Endothelial cell of umbilical vein (primary cell): ENCODE measurements around the gene LYVE1. TPM values are rescaled to one million over a fixed set of nuclear protein-coding genes. Genes with fewer than 3 reads are reported as not detected.

Experiments
- BruUV-seq: library from RNA; stranded (reverse); fragments of 400-500 nt; replicated peaks from 2 replicates; lab custom pipeline; 2021; lab: Mats Ljungman, UMichigan
- CTCF ChIA-PET: fragments of 300-600, 350-600 bp; sonication (Branson Sonifier 250); formaldehyde crosslinking; loops from one replicate; lab custom pipeline; 2021; ENCODE audit warnings: antibody characterized with exemption, inconsistent platforms; lab: Charles Lee
- POLR2A ChIA-PET: fragments of 300-600, 350-600 bp; sonication (Branson Sonifier 250); formaldehyde crosslinking; loops from one replicate; lab custom pipeline; 2021; ENCODE audit warnings: antibody characterized with exemption, inconsistent platforms; lab: Charles Lee
- DNase-seq: peaks from one replicate; pipeline ENCODE4 v3.0.0-alpha.2; 2011; ENCODE audit warnings: low read depth, low spot score
- FAIRE-seq: peaks from 2 replicates; lab custom pipeline; 2011; peaks lifted over from hg19 to GRCh38; lab: Jason Lieb, UNC
- H2AFZ ChIP-seq: 2 replicates; pipeline ENCODE4 v1.6.0; 2012; ENCODE audit warnings: low read depth, low read length, control low read depth, inconsistent platforms
- H3K27ac ChIP-seq: 2 replicates; pipeline ENCODE4 v1.5.1; 2011; ENCODE audit warnings: low read depth, mild to moderate bottlenecking, control low read depth, low read length, moderate library complexity; ENCODE audit not compliant: insufficient read depth
- H3K27me3 ChIP-seq, 2 experiments: 2 replicates each; pipeline versions ENCODE4 v1.6.0 to v1.6.1; 2011; ENCODE audit warnings: low read length in 2 of 2, mixed read lengths in 1 of 2; ENCODE audit not compliant: control insufficient read depth in 2 of 2, insufficient read depth in 2 of 2
- H3K36me3 ChIP-seq, 2 experiments: 2 replicates in 1 of 2; 3 replicates in 1 of 2; pipeline ENCODE4 v1.5.1; 2011; ENCODE audit warnings: low read length in 2 of 2, mild to moderate bottlenecking in 1 of 2, moderate library complexity in 1 of 2; ENCODE audit not compliant: control insufficient read depth in 2 of 2, insufficient read depth in 2 of 2; ENCODE audit errors: extremely low read depth in 1 of 2
- H3K4me1 ChIP-seq: 3 replicates; pipeline ENCODE4 v1.5.1; 2011; ENCODE audit warnings: mild to moderate bottlenecking, low read length; ENCODE audit not compliant: control insufficient read depth, insufficient read depth; ENCODE audit errors: extremely low read depth
- H3K4me2 ChIP-seq: 2 replicates; pipeline ENCODE4 v1.6.1; 2011; ENCODE audit warnings: low read length, control low read depth, mixed read lengths; ENCODE audit not compliant: insufficient read depth
- H3K4me3 ChIP-seq, 3 experiments: fragments of 200-600 bp in 1 of 3; sonication (generic), shearing (Covaris generic) in 1 of 3; replicated peaks in 1 of 3; 2 replicates each; pipeline ENCODE4 v1.5.1; 2011 to 2016; ENCODE audit warnings: control low read depth in 3 of 3, low read length in 3 of 3, mild to moderate bottlenecking in 2 of 3, inconsistent platforms in 1 of 3, low read depth in 1 of 3, moderate library complexity in 1 of 3; ENCODE audit not compliant: insufficient read depth in 1 of 3
- H3K79me2 ChIP-seq: 2 replicates; pipeline ENCODE4 v1.6.0; 2012; ENCODE audit warnings: low read length, inconsistent platforms; ENCODE audit not compliant: control insufficient read depth, insufficient read depth
- H3K9ac ChIP-seq: replicated peaks from 2 replicates; pipeline ENCODE3; 2011; ENCODE audit warnings: low read length, control low read depth; ENCODE audit not compliant: insufficient read depth; ENCODE audit errors: extremely low read depth
- H3K9me1 ChIP-seq: replicated peaks from 3 replicates; pipeline ENCODE4 v1.6.0; 2011; ENCODE audit warnings: mild to moderate bottlenecking, low read length; ENCODE audit not compliant: control insufficient read depth, insufficient read depth; ENCODE audit errors: extremely low read depth
- H3K9me3 ChIP-seq: replicated peaks from 2 replicates; pipeline ENCODE4 v1.5.1; 2012; ENCODE audit warnings: low read length, inconsistent platforms; ENCODE audit not compliant: control insufficient read depth, insufficient read depth
- H4K20me1 ChIP-seq: replicated peaks from 2 replicates; pipeline ENCODE3; 2011; ENCODE audit warnings: mild to moderate bottlenecking, low read length; ENCODE audit not compliant: control insufficient read depth, insufficient read depth; ENCODE audit errors: extremely low read depth
- CTCF ChIP-seq, 2 donors: IDR thresholded peaks; 1 replicate in 1 of 2; 2 replicates in 1 of 2; pipeline ENCODE4 v1.5.1; 2011; ENCODE audit warnings: low read length in 2 of 2, mild to moderate bottlenecking in 2 of 2, moderate library complexity in 2 of 2, control low read depth in 1 of 2, inconsistent platforms in 1 of 2, low read depth in 1 of 2; ENCODE audit not compliant: insufficient read depth in 1 of 2; ENCODE audit errors: extremely low read depth in 1 of 2
- EZH2 ChIP-seq: IDR thresholded peaks from 2 replicates; pipeline ENCODE4 v1.6.1; 2012; ENCODE audit warnings: borderline replicate concordance, low read depth, mild to moderate bottlenecking, moderate library complexity, low read length, inconsistent platforms; ENCODE audit not compliant: severe bottlenecking
- FOS ChIP-seq: IDR thresholded peaks from 2 replicates; pipeline ENCODE4 v1.6.1; 2011; ENCODE audit warnings: mild to moderate bottlenecking, low read length, moderate library complexity, borderline replicate concordance; ENCODE audit not compliant: insufficient read depth
- GATA2 ChIP-seq: IDR thresholded peaks from 2 replicates; pipeline ENCODE4 v1.7.0; 2011; ENCODE audit warnings: low read depth, mild to moderate bottlenecking, moderate library complexity, mixed read lengths, low read length; ENCODE audit not compliant: insufficient read length, insufficient read depth
- JUN ChIP-seq: IDR thresholded peaks from 2 replicates; pipeline ENCODE4 v1.6.1; 2011; ENCODE audit warnings: borderline replicate concordance, low read depth; ENCODE audit not compliant: insufficient read length, insufficient read depth
- MAX ChIP-seq: IDR thresholded peaks from 2 replicates; pipeline ENCODE4 v1.6.1; 2011; ENCODE audit not compliant: insufficient read depth, insufficient read length
- MYC ChIP-seq: IDR thresholded peaks from one replicate; pipeline ENCODE4 v1.6.1; 2011; ENCODE audit warnings: mild to moderate bottlenecking, low read depth, low read length
- POLR2A ChIP-seq: IDR thresholded peaks from 2 replicates; pipeline ENCODE4 v1.6.1; 2012; ENCODE audit warnings: low read depth, mild to moderate bottlenecking, control low read depth, low read length
- POLR2AphosphoS5 ChIP-seq: IDR thresholded peaks from 2 replicates; pipeline ENCODE4 v1.6.1; 2012; ENCODE audit warnings: low read depth, mild to moderate bottlenecking, control low read depth, low read length, moderate library complexity; ENCODE audit not compliant: insufficient read depth
- dilution Hi-C: fragments of 300-500 bp; cut with MboI; formaldehyde crosslinking; loops from one replicate; pipeline ENCODE4 v1.15.0; 2019; ENCODE audit warnings: low sequenced_read_pairs; ENCODE audit not compliant: extremely low pct_ligation_motif_present
- intact Hi-C: fragments of 100-400 bp; cut with micrococcal nuclease; formaldehyde crosslinking; loops from one replicate; pipeline ENCODE4 v1.10.0; 2022
- polyA plus RNA-seq, 4 experiments: library from polyadenylated mRNA; depleted of rRNA in 3 of 4; stranded (reverse) in 3 of 4; unstranded in 1 of 4; fragments of >200 nt; gene quantifications; 2 replicates each; pipeline versions ENCODE4 v1.2.1 to v1.2.3, GENCODE V29; 2011 to 2012; ENCODE audit warnings: missing spikeins in 1 of 4
- total RNA-seq: library from RNA; stranded (reverse); gene quantifications from 2 replicates; pipeline ENCODE4 v1.2.3, GENCODE V29; 2021

LYVE1 gene
- total and polyA plus RNA-seq, 2 donors (not counting 3 experiments of a cell fraction or from before 2014, with no cell fraction given), result 4.6 to 7.6 TPM

GRCh38 chr11:10607462-10608132 is 39.1 kb upstream of the LYVE1 start:
- intact Hi-C loops, result loop anchor here (2.0 to 5.0 kb wide), 2 partner anchors 35 to 67 kb away; partner anchors contain the start of gene RNF141
- H3K4me1 ChIP-seq, result peaks cover 29% of the 10 kb centered on the region
- no peak overlapping the region for H3K4me3 ChIP-seq
- ChIA-PET CTCF (interaction anchor here (0.8 to 3.7 kb wide), 9 partner anchors 9 to 201 kb away, joined by 3 to 15 read pairs (median 4); partner anchors contain the start of gene RNF141), POLR2A (interaction anchor here (0.9 kb wide), 2 partner anchors 23 to 34 kb away, joined by 3 read pairs; no protein-coding TSS in a partner anchor)
- H3K36me3 ChIP-seq, result no peaks in the 10 kb centered on the region
- peak overlapping the region; percentile 57 for H2AFZ ChIP-seq
- dilution Hi-C loops, result no loop called here
- TF ChIP-seq FOS (no peak), EZH2 (no peak), GATA2 (no peak)
- DNase-seq, result peak; percentile 83
- H3K27me3 ChIP-seq, result peaks cover 3 to 5% of the 10 kb centered on the region in 2 experiments
- peak; percentile 83 for FAIRE-seq
- no peaks in the 10 kb centered on the region for H3K9me1 ChIP-seq
- no peak overlapping the region for H3K27ac ChIP-seq
- H3K4me2 ChIP-seq, result peak overlapping the region; percentile 8
- no peak overlapping the region for H3K9ac ChIP-seq
- H3K9me3 ChIP-seq, result no peaks in the 10 kb centered on the region
- no TSS peak for BruUV-seq
- no peaks in the 10 kb centered on the region for H4K20me1 ChIP-seq
- H3K79me2 ChIP-seq, result no peaks in the 10 kb centered on the region

GRCh38 chr11:10606536-10607208 is 38.2 kb upstream of the LYVE1 start:
- no peak overlapping the region for H3K4me3 ChIP-seq
- no peaks in the 10 kb centered on the region for H3K79me2 ChIP-seq
- intact Hi-C loops (loop anchor here (2.0 to 5.0 kb wide), 2 partner anchors 36 to 66 kb away; partner anchors contain the start of gene RNF141), dilution Hi-C loops (no loop called here)
- no peak for FAIRE-seq
- no peak for TF ChIP-seq FOS
- TF ChIP-seq CTCF (IDR thresholded peaks at IDR 0.05; ENCODE audit: extremely low read depth in 1 of 2, insufficient read depth in 1 of 2, low read depth in 1 of 2, low read length in 2 of 2), result no peak
- TF ChIP-seq POLR2A, result no peak
- peak; percentile 2 for TF ChIP-seq JUN
- TF ChIP-seq MYC, result no peak
- TF ChIP-seq MAX, result no peak
- TF ChIP-seq POLR2AphosphoS5, result no peak
- no TSS peak for BruUV-seq
- H3K4me2 ChIP-seq, result peak overlapping the region; percentile 70
- H3K4me1 ChIP-seq, result peaks cover 29% of the 10 kb centered on the region
- ChIA-PET CTCF (interaction anchor here (0.8 to 3.7 kb wide), 11 partner anchors 8 to 240 kb away, joined by 3 to 15 read pairs (median 4); partner anchors contain the start of gene RNF141), POLR2A (interaction anchor here (0.6 to 1.0 kb wide), 4 partner anchors 11 to 66 kb away, joined by 3 read pairs; partner anchors contain the start of gene RNF141)
- peaks cover 0 to 1% of the 10 kb centered on the region in 2 experiments for H3K27me3 ChIP-seq
- H3K36me3 ChIP-seq, result no peaks in the 10 kb centered on the region
- peak; percentile 79 for DNase-seq
- no peaks in the 10 kb centered on the region for H3K9me3 ChIP-seq
- H3K9me1 ChIP-seq, result no peaks in the 10 kb centered on the region
- H3K9ac ChIP-seq, result no peak overlapping the region
- H4K20me1 ChIP-seq, result no peaks in the 10 kb centered on the region
- no peak overlapping the region for H2AFZ ChIP-seq
- peak overlapping the region; percentile 25 for H3K27ac ChIP-seq
